Activated B cell treated with CpG ODN at 0.5 μM for 24 hours (primary cell): Measurements from ENCODE around the gene ATL1. TPM values are rescaled to one million over a fixed set of nuclear protein-coding genes. Genes with fewer than 3 reads are reported as not detected.

Source experiments
- ATAC-seq: fragments of 200-7000 bp; cut with Tn5 transposase; one replicate; pipeline ENCODE4 v1.10.0; 2021; ENCODE audit warnings: low read depth, mild to moderate bottlenecking, moderate library complexity
- CTCF ChIA-PET: fragments of 350-600 bp; sonication (Branson Sonifier 250); formaldehyde crosslinking; loops from one replicate; lab custom pipeline; 2021; ENCODE audit warnings: antibody characterized with exemption; lab: Charles Lee
- POLR2A ChIA-PET: fragments of 350-600 bp; sonication (Branson Sonifier 250); formaldehyde crosslinking; loops from one replicate; lab custom pipeline; 2021; ENCODE audit warnings: antibody characterized with exemption; lab: Charles Lee
- DNase-seq: peaks from one replicate; pipeline ENCODE4 v3.0.0; 2022
- H3K27ac Mint-ChIP-seq: one replicate; pipeline ENCODE4 v1.8.0; 2020; ENCODE audit warnings: mixed read lengths
- H3K27me3 Mint-ChIP-seq: one replicate; pipeline ENCODE4 v1.8.0; 2021; ENCODE audit warnings: mixed read lengths
- H3K36me3 Mint-ChIP-seq: one replicate; pipeline ENCODE4 v1.8.0; 2021; ENCODE audit warnings: low read depth, mixed read lengths
- H3K4me1 Mint-ChIP-seq: one replicate; pipeline ENCODE4 v1.8.0; 2021; ENCODE audit warnings: mixed read lengths
- H3K4me3 Mint-ChIP-seq: one replicate; pipeline ENCODE4 v1.8.0; 2020; ENCODE audit warnings: mild to moderate bottlenecking, mixed read lengths
- H3K9me3 Mint-ChIP-seq: one replicate; pipeline ENCODE4 v1.8.0; 2020; ENCODE audit warnings: mixed read lengths
- CTCF ChIP-seq: fragments of 200-600 bp; IDR thresholded peaks from one replicate; pipeline ENCODE4 v1.8.0; 2022; ENCODE audit warnings: antibody characterized with exemption, mild to moderate bottlenecking
- intact Hi-C: fragments of 100-400 bp; cut with micrococcal nuclease; formaldehyde crosslinking; loops from one replicate; pipeline ENCODE4 v1.15.1; 2024
- total RNA-seq: library from RNA; stranded (reverse); gene quantifications from 2 replicates; pipeline ENCODE4 v1.2.3, GENCODE V29; 2022

Gene ATL1
- total RNA-seq, 1 donor from 2014 or later: 0.49 TPM

GRCh38 chr14:50594577-50595316 lies 34.8 kb downstream of the ATL1 start:
- H3K27me3 Mint-ChIP-seq: no peaks in the 10 kb centered on the region
- ATAC-seq (no peak), DNase-seq (no peak)
- no peaks in the 10 kb centered on the region for H3K9me3 Mint-ChIP-seq
- peaks cover 2% of the 10 kb centered on the region for H3K36me3 Mint-ChIP-seq
- H3K27ac Mint-ChIP-seq: no peak overlapping the region
- ChIA-PET CTCF (interaction anchor here (0.6 to 1.4 kb wide), 3 partner anchors 120 to 266 kb away, joined by 3 to 5 read pairs (median 4); no protein-coding TSS in a partner anchor), POLR2A (interaction anchor here (0.8 kb wide), 1 partner anchor 12 kb away, joined by 3 read pairs; no protein-coding TSS in a partner anchor)
- H3K4me1 Mint-ChIP-seq: no peaks in the 10 kb centered on the region
- no peak for TF ChIP-seq CTCF
- intact Hi-C loops: no loop called here
- H3K4me3 Mint-ChIP-seq: no peak overlapping the region

- H3K27ac Mint-ChIP-seq: no peak overlapping the region
- H3K4me3 Mint-ChIP-seq: no peak overlapping the region
- ChIA-PET POLR2A (no interaction called here), CTCF (interaction anchor here (1.1 to 2.7 kb wide), 5 partner anchors 17 to 261 kb away, joined by 3 to 16 read pairs (median 9); no protein-coding TSS in a partner anchor)
- H3K36me3 Mint-ChIP-seq: peaks cover 2% of the 10 kb centered on the region
- no peak for ATAC-seq
- no peak for TF ChIP-seq CTCF
- no peaks in the 10 kb centered on the region for H3K9me3 Mint-ChIP-seq
- H3K27me3 Mint-ChIP-seq: no peaks in the 10 kb centered on the region
- H3K4me1 Mint-ChIP-seq: no peaks in the 10 kb centered on the region
- no peak for DNase-seq
- intact Hi-C loops: no loop called here
These were observed 38.8 kb downstream of the ATL1 start for GRCh38 chr14:50598765-50599164.

GRCh38 chr14:50599700-50600444 lies 39.9 kb downstream of the ATL1 start:
- DNase-seq (no peak), ATAC-seq (no peak)
- intact Hi-C loops: loop anchor here (1.0 kb wide), 4 partner anchors 114 to 260 kb away; no protein-coding TSS in a partner anchor
- H3K9me3 Mint-ChIP-seq: no peaks in the 10 kb centered on the region
- H3K27me3 Mint-ChIP-seq: no peaks in the 10 kb centered on the region
- ChIA-PET CTCF (interaction anchor here (0.6 to 2.4 kb wide), 14 partner anchors 8 to 181 kb away, joined by 3 to 23 read pairs (median 5); no protein-coding TSS in a partner anchor), POLR2A (no interaction called here)
- TF ChIP-seq CTCF: no peak
- no peaks in the 10 kb centered on the region for H3K4me1 Mint-ChIP-seq
- no peak overlapping the region for H3K27ac Mint-ChIP-seq
- no peak overlapping the region for H3K4me3 Mint-ChIP-seq
- H3K36me3 Mint-ChIP-seq: no peaks in the 10 kb centered on the region

GRCh38 chr14:50600849-50601248 lies 40.9 kb downstream of the ATL1 start:
- ChIA-PET POLR2A (no interaction called here), CTCF (interaction anchor here (0.9 to 2.4 kb wide), 14 partner anchors 9 to 259 kb away, joined by 3 to 23 read pairs (median 5); no protein-coding TSS in a partner anchor)
- no peak overlapping the region for H3K27ac Mint-ChIP-seq
- no peak overlapping the region for H3K4me3 Mint-ChIP-seq
- no peak for DNase-seq
- intact Hi-C loops: loop anchor here (1.0 kb wide), 4 partner anchors 113 to 259 kb away; no protein-coding TSS in a partner anchor
- no peaks in the 10 kb centered on the region for H3K27me3 Mint-ChIP-seq
- no peak for ATAC-seq
- no peaks in the 10 kb centered on the region for H3K36me3 Mint-ChIP-seq
- no peak for TF ChIP-seq CTCF
- H3K9me3 Mint-ChIP-seq: no peaks in the 10 kb centered on the region
- no peaks in the 10 kb centered on the region for H3K4me1 Mint-ChIP-seq
